ENCODE results near the gene KCNT2.

The KCNT2 gene

GRCh38 chr1:196559314-196559713 is 48.9 kb downstream of the KCNT2 start:
- no peaks in the 10 kb centered on the region for H4K20me1 ChIP-seq (ENCODE audit: insufficient read depth, low read length)
- H3K27me3 ChIP-seq (ENCODE audit: low read depth, low read length): no peaks in the 10 kb centered on the region
- H3K27ac ChIP-seq (ENCODE audit: low read length): no peak overlapping the region
- 0 out of 2 replicates have a peak, but pooled peaks cover 6% of the 10 kb centered on the region for H3K9me3 ChIP-seq (ENCODE audit: insufficient read depth, low read length)
- H2AFZ ChIP-seq (ENCODE audit: low read depth, low read length): no peak overlapping the region
- 0 out of 2 replicates have a peak, but pooled peaks cover 2% of the 10 kb centered on the region for H3K4me1 ChIP-seq (ENCODE audit: low read length)
- no peak overlapping the region for H3K9ac ChIP-seq (ENCODE audit: low read length)
- TF ChIP-seq EZH2phosphoT487 (IDR thresholded peaks at IDR 0.05; ENCODE audit: low read depth) (no peak), CTCF (IDR thresholded peaks at IDR 0.05; ENCODE audit: low read depth, low read length) (no peak)
- no peaks in the 10 kb centered on the region for H3K79me2 ChIP-seq (ENCODE audit: low read length)
- no peak overlapping the region for H3K4me3 ChIP-seq (ENCODE audit: low read length)
- H3K36me3 ChIP-seq (replicated peaks; ENCODE audit: low read depth, low read length): no peaks in the 10 kb centered on the region
- no peak overlapping the region for H3K4me2 ChIP-seq (ENCODE audit: low read length)

DNA sequence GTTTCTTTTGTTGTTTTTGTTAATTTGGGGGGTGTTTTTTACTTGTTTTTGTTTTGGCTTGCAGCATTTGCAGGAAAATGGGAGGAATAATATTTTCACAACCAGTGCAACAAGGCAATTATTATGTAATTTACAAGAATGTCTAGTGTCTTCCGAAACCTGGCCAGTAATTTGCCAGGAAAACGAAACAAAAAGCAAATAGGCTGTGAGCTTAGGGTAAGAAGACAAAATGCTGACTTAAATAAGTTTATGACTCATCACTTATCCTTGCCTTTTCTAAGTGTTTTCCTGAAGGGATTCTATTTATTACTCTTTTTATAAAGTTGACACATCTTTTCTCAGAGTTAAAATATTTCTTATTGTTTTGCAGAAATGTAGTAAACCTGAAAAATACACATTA is 49.8 kb downstream of the KCNT2 start:
- Histone ChIP-seq H3K4me1 (ENCODE audit: low read length) (0 out of 2 replicates have a peak, but pooled peaks cover 2% of the 10 kb centered on the region), H3K9me3 (ENCODE audit: insufficient read depth, low read length) (no peaks in the 10 kb centered on the region), H4K20me1 (ENCODE audit: insufficient read depth, low read length) (no peaks in the 10 kb centered on the region), H2AFZ (ENCODE audit: low read depth, low read length) (no peak overlapping the region), H3K27ac (ENCODE audit: low read length) (no peak overlapping the region), H3K79me2 (ENCODE audit: low read length) (no peaks in the 10 kb centered on the region), H3K4me2 (ENCODE audit: low read length) (peak overlapping the region; percentile 14; the same call in 1 of the 2 replicates), H3K4me3 (ENCODE audit: low read length) (no peak overlapping the region), H3K36me3 (replicated peaks; ENCODE audit: low read depth, low read length) (no peaks in the 10 kb centered on the region), H3K9ac (ENCODE audit: low read length) (no peak overlapping the region), H3K27me3 (ENCODE audit: low read depth, low read length) (no peaks in the 10 kb centered on the region)
- TF ChIP-seq CTCF (IDR thresholded peaks at IDR 0.05; ENCODE audit: low read depth, low read length) (no peak), EZH2phosphoT487 (IDR thresholded peaks at IDR 0.05; ENCODE audit: low read depth) (no peak)

DNA sequence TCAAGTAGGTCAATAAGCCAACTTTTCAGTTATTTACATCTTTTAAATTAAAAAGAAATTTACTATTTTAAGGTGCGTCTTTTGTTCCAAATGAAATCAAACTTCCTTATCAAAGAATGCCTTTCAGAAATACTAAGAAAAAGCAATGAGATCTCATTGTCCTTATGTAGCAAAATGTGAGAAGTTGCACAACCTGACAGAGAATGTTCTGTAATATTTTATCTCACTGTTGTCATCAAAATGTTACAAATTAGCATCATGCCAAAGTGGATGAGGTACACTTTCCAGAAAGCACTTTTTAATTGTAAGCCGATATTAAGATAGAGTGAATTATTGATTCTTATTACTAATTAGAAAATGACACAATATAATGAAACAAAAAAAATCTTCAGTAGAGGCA is 50.4 kb downstream of the KCNT2 start:
- no peak overlapping the region for H3K4me2 ChIP-seq (ENCODE audit: low read length)
- no peak overlapping the region for H3K4me3 ChIP-seq (ENCODE audit: low read length)
- H3K27ac ChIP-seq (ENCODE audit: low read length): no peak overlapping the region
- no peaks in the 10 kb centered on the region for H3K79me2 ChIP-seq (ENCODE audit: low read length)
- no peaks in the 10 kb centered on the region for H3K27me3 ChIP-seq (ENCODE audit: low read depth, low read length)
- no peaks in the 10 kb centered on the region for H3K9me3 ChIP-seq (ENCODE audit: insufficient read depth, low read length)
- TF ChIP-seq EZH2phosphoT487 (IDR thresholded peaks at IDR 0.05; ENCODE audit: low read depth): no peak
- no peak for TF ChIP-seq CTCF (IDR thresholded peaks at IDR 0.05; ENCODE audit: low read depth, low read length)
- H3K9ac ChIP-seq (ENCODE audit: low read length): no peak overlapping the region
- no peaks in the 10 kb centered on the region for H4K20me1 ChIP-seq (ENCODE audit: insufficient read depth, low read length)
- H2AFZ ChIP-seq (ENCODE audit: low read depth, low read length): no peak overlapping the region
- no peaks in the 10 kb centered on the region for H3K36me3 ChIP-seq (replicated peaks; ENCODE audit: low read depth, low read length)
- H3K4me1 ChIP-seq (ENCODE audit: low read length): 0 out of 2 replicates have a peak, but pooled peaks cover 2% of the 10 kb centered on the region

DNA sequence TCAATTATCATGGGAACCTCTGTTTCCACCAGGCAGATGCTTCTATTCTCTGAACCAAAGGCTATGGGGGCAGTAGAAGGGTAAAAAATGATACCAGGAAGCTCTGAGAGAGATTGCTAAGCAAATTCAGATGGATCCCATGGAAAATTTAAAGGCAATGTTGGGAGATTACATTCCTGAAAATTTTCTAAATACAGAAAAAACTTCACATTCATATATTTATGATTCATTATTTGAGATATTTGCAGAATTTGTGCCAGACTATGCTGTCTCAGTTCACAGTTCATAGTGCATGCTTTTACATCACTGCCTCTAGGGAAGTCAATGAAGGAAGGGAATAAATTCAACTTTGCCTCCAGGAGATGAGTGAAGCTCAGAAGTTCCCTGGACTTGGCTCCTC is 57.5 kb downstream of the KCNT2 start:
- Histone ChIP-seq H3K9me3 (ENCODE audit: insufficient read depth, low read length) (no peaks in the 10 kb centered on the region), H3K79me2 (ENCODE audit: low read length) (no peaks in the 10 kb centered on the region), H3K4me1 (ENCODE audit: low read length) (no peaks in the 10 kb centered on the region), H3K9ac (ENCODE audit: low read length) (no peak overlapping the region), H3K36me3 (replicated peaks; ENCODE audit: low read depth, low read length) (no peaks in the 10 kb centered on the region), H4K20me1 (ENCODE audit: insufficient read depth, low read length) (no peaks in the 10 kb centered on the region), H3K4me3 (ENCODE audit: low read length) (no peak overlapping the region), H3K27me3 (ENCODE audit: low read depth, low read length) (no peaks in the 10 kb centered on the region), H3K27ac (ENCODE audit: low read length) (no peak overlapping the region), H3K4me2 (ENCODE audit: low read length) (no peak overlapping the region), H2AFZ (ENCODE audit: low read depth, low read length) (no peak overlapping the region)
- TF ChIP-seq EZH2phosphoT487 (IDR thresholded peaks at IDR 0.05; ENCODE audit: low read depth) (no peak), CTCF (IDR thresholded peaks at IDR 0.05; ENCODE audit: low read depth, low read length) (no peak)

All from OCI-LY3 (cell line).